Measurements from ENCODE around the gene ZCCHC14. TPM values are rescaled to one million over a fixed set of nuclear protein-coding genes. Genes with fewer than 3 reads are reported as not detected.

ZCCHC14 gene
- total RNA-seq, 1 experiment from 2014 or later: 45.4 TPM

DNA sequence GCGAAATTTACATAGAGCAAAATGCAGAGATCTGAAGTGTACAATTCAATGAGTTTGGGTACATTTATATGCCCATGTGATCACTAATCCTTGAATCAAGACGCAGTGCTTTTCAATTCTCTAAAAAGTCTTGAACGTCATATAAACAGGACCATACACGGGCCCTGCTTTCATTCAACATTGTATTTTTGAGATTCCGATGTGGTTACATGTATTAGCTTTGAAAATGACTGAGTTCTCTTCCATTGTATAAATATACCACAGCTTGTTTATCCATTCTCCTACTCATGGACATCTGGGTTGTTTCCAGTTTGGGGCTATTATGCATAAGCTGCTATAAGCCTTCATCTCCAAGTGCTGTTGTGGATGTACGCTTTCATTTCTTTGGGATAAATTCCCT lies 45.5 kb downstream of the ZCCHC14 start:
- no peak overlapping the region for H3K27ac Mint-ChIP-seq (ENCODE audit: unreplicated experiment)
- no peak overlapping the region for H3K4me3 Mint-ChIP-seq (ENCODE audit: low read depth, unreplicated experiment)

DNA sequence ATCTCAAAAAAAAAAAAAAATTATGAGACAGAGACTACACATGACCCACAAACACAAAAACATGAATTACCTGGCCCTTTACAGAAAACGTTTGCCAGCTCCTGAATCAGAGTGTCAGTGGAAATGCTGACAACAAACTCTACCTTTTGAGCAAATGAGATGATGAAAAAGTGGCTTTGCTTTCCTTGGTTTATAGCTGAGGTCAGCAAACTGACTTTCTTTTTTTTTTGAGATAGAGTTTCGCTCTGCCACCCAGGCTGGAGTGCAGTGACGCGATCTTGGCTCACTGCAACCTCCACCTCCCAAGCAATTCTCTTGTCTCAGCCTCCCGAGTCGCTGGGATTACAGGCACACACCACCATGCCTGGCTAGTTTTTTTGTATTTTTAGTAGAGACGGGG lies 46.3 kb downstream of the ZCCHC14 start:
- no TSS peak for BruUV-seq (replicated peaks)
- no peak overlapping the region for H3K4me3 Mint-ChIP-seq (ENCODE audit: low read depth, unreplicated experiment)
- intact Hi-C loops (cut with micrococcal nuclease; ENCODE audit: unreplicated experiment): no loop called here
- no peak overlapping the region for H3K27ac Mint-ChIP-seq (ENCODE audit: unreplicated experiment)
- peaks cover 7% of the 10 kb centered on the region for H3K9me3 Mint-ChIP-seq (ENCODE audit: low read depth, unreplicated experiment)
- CTCF ChIA-PET: no interaction called here
- peaks cover 22% of the 10 kb centered on the region for H3K36me3 Mint-ChIP-seq (ENCODE audit: insufficient read depth, unreplicated experiment)
- TF ChIP-seq, protein P1, sequence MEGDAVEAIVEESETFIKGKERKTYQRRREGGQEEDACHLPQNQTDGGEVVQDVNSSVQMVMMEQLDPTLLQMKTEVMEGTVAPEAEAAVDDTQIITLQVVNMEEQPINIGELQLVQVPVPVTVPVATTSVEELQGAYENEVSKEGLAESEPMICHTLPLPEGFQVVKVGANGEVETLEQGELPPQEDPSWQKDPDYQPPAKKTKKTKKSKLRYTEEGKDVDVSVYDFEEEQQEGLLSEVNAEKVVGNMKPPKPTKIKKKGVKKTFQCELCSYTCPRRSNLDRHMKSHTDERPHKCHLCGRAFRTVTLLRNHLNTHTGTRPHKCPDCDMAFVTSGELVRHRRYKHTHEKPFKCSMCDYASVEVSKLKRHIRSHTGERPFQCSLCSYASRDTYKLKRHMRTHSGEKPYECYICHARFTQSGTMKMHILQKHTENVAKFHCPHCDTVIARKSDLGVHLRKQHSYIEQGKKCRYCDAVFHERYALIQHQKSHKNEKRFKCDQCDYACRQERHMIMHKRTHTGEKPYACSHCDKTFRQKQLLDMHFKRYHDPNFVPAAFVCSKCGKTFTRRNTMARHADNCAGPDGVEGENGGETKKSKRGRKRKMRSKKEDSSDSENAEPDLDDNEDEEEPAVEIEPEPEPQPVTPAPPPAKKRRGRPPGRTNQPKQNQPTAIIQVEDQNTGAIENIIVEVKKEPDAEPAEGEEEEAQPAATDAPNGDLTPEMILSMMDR (IDR thresholded peaks at IDR 0.05; ENCODE audit: unreplicated experiment): no peak
- DNase-seq: no peak
- H3K4me1 Mint-ChIP-seq (ENCODE audit: low read depth, unreplicated experiment): no peaks in the 10 kb centered on the region
- H3K27me3 Mint-ChIP-seq (ENCODE audit: unreplicated experiment): no peaks in the 10 kb centered on the region

More for the DNA sequence above, 45.5 kb downstream of the ZCCHC14 start:
- TF ChIP-seq, protein P1 (IDR thresholded peaks at IDR 0.05; ENCODE audit: unreplicated experiment): no peak
- CTCF ChIA-PET: interaction anchor here (0.9 kb wide), 1 partner anchor 14 kb away, joined by 3 read pairs; no protein-coding TSS in a partner anchor
- no peak for DNase-seq
- Mint-ChIP-seq H3K9me3 (ENCODE audit: low read depth, unreplicated experiment) (peaks cover 7% of the 10 kb centered on the region), H3K4me1 (ENCODE audit: low read depth, unreplicated experiment) (no peaks in the 10 kb centered on the region), H3K36me3 (ENCODE audit: insufficient read depth, unreplicated experiment) (peaks cover 18% of the 10 kb centered on the region), H3K27me3 (ENCODE audit: unreplicated experiment) (no peaks in the 10 kb centered on the region)
- no TSS peak for BruUV-seq (replicated peaks)
- intact Hi-C loops (cut with micrococcal nuclease; ENCODE audit: unreplicated experiment): no loop called here

DNA sequence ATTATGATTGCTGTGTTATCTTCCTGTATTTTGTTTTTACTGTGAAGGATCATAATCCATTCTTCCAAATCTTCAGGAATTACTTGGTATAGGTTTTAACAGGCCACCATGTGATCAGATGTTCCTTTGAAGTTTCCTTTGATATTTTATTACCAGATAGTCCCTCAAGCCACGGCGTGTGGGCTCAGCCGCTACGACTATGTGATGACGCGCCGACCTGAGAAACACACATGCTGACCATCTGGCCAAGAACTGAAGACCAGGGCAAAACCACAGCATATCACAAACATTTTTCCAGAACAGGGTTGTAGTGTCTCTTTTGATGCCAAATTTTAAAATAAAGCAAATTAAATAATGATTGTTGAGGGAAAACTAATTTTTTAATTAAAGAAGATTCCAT lies 47.3 kb downstream of the ZCCHC14 start:
- peaks cover 22% of the 10 kb centered on the region for H3K36me3 Mint-ChIP-seq (ENCODE audit: insufficient read depth, unreplicated experiment)
- H3K9me3 Mint-ChIP-seq (ENCODE audit: low read depth, unreplicated experiment): peaks cover 7% of the 10 kb centered on the region
- no TSS peak for BruUV-seq (replicated peaks)
- TF ChIP-seq, protein P1 (IDR thresholded peaks at IDR 0.05; ENCODE audit: unreplicated experiment): no peak
- DNase-seq: no peak
- CTCF ChIA-PET: no interaction called here
- no peak overlapping the region for H3K4me3 Mint-ChIP-seq (ENCODE audit: low read depth, unreplicated experiment)
- intact Hi-C loops (cut with micrococcal nuclease; ENCODE audit: unreplicated experiment): no loop called here
- H3K4me1 Mint-ChIP-seq (ENCODE audit: low read depth, unreplicated experiment): no peaks in the 10 kb centered on the region
- no peak overlapping the region for H3K27ac Mint-ChIP-seq (ENCODE audit: unreplicated experiment)
- H3K27me3 Mint-ChIP-seq (ENCODE audit: unreplicated experiment): no peaks in the 10 kb centered on the region

DNA sequence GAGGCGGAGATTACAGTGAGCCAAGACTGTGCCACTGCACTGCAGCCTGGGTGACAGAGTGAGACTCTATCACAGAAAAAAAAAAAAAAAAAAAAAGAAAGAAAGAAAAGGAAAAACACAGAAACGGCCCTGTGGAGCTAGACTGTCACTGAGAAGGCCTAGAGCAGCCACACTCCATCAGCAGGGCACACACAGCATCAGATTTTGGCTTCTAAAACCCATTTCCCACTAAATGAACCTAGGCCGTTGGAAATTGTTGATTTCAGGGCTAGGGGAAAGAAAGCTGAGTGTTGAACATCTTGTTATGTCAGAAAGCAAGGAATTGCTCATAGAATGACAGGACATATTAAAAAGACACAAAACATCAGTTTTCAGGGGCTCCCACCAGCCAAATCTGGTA lies 48.9 kb downstream of the ZCCHC14 start:
- no peak for DNase-seq
- CTCF ChIA-PET: interaction anchor here (0.6 kb wide), 1 partner anchor 609 kb away, joined by 4 read pairs; no protein-coding TSS in a partner anchor
- Mint-ChIP-seq H3K9me3 (ENCODE audit: low read depth, unreplicated experiment) (peaks cover 7% of the 10 kb centered on the region), H3K27ac (ENCODE audit: unreplicated experiment) (no peak overlapping the region), H3K36me3 (ENCODE audit: insufficient read depth, unreplicated experiment) (peaks cover 22% of the 10 kb centered on the region), H3K4me1 (ENCODE audit: low read depth, unreplicated experiment) (no peaks in the 10 kb centered on the region), H3K27me3 (ENCODE audit: unreplicated experiment) (no peaks in the 10 kb centered on the region), H3K4me3 (ENCODE audit: low read depth, unreplicated experiment) (no peak overlapping the region)
- TF ChIP-seq, protein P1 (IDR thresholded peaks at IDR 0.05; ENCODE audit: unreplicated experiment): no peak
- intact Hi-C loops (cut with micrococcal nuclease; ENCODE audit: unreplicated experiment): no loop called here
- BruUV-seq (replicated peaks): no TSS peak

All from Calu3 (cell line).